ENCODE measurements around the gene CD52.

DNA sequence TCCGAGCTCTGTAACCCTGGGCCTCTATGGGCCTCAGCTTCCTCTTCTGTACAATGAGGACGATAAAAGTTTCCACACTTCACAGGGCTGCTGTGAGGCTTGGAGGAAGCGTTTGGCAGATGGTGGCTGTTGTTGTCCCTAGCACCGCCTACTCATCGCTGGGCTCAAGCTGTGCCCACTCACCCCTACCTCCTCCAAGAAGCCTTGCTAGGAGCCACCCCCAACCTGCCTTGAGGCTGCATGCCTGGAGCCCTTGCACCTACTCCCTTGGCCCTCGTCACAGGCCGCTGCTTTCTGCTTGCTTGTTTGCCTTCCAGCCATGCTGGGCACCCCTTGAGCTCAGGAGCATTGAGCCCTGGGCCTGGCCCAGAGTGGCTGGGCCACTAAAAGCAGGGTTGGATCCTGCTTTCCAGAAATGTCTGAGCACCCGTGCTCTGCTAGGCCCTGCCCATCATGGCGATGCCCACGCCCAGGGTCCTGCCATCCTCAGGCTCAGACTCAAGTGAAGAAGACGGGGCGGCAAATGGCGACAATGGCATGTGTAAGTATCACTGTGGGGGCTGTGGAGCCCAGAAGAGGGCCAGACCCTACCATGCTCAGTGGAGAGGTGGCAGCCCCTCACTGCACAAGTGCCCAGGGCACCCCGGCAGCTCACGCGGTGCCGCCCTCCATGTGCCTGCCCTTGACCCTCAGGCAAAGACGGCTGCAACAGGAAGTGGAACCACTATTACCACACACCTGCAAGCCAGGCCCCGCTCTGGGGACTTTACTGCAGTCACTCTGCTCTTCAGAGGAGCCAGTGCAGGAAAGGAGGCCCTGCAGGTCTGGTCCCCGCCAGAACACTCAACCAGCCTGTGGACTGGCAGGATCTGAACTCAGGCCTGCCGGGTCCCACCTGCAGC lies 28.3 kb upstream of the CD52 start:
- TF ChIP-seq, protein P1, sequence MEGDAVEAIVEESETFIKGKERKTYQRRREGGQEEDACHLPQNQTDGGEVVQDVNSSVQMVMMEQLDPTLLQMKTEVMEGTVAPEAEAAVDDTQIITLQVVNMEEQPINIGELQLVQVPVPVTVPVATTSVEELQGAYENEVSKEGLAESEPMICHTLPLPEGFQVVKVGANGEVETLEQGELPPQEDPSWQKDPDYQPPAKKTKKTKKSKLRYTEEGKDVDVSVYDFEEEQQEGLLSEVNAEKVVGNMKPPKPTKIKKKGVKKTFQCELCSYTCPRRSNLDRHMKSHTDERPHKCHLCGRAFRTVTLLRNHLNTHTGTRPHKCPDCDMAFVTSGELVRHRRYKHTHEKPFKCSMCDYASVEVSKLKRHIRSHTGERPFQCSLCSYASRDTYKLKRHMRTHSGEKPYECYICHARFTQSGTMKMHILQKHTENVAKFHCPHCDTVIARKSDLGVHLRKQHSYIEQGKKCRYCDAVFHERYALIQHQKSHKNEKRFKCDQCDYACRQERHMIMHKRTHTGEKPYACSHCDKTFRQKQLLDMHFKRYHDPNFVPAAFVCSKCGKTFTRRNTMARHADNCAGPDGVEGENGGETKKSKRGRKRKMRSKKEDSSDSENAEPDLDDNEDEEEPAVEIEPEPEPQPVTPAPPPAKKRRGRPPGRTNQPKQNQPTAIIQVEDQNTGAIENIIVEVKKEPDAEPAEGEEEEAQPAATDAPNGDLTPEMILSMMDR (IDR thresholded peaks at IDR 0.05): no peak
- TF ChIP-seq POLR2A (IDR thresholded peaks at IDR 0.05): no peak

All from adrenal gland (tissue), 5 donors.